DOHH2 (cell line): ENCODE data around the gene ASB13.
A peak's percentile ranks its signal among the peaks of the same experiment; 100 is the strongest.

Experiments used
- H3F3A ChIP-seq: fragments of 200-600 bp; sonication (generic), shearing (Covaris generic); 2 replicates; pipeline ENCODE4 v1.6.0; 2016; ENCODE audit warnings: antibody characterized with exemption, mild to moderate bottlenecking; ENCODE audit not compliant: control insufficient read depth, insufficient read depth
- H3K27ac ChIP-seq: fragments of 200-600 bp; sonication (generic); 2 replicates; pipeline ENCODE4 v1.5.1; 2014; ENCODE audit warnings: low read depth, mild to moderate bottlenecking, low read length, moderate library complexity
- H3K27me3 ChIP-seq: fragments of 200-600 bp; sonication (generic); 2 replicates; pipeline ENCODE4 v1.6.1; 2014; ENCODE audit warnings: mild to moderate bottlenecking, low read length, mixed read lengths; ENCODE audit not compliant: control insufficient read depth
- H3K36me3 ChIP-seq: fragments of 200-600 bp; sonication (generic); 2 replicates; pipeline ENCODE4 v1.6.1; 2014; ENCODE audit warnings: mild to moderate bottlenecking, low read length, moderate library complexity, mixed read lengths; ENCODE audit not compliant: control insufficient read depth
- H3K4me1 ChIP-seq: fragments of 200-600 bp; sonication (generic); 2 replicates; pipeline ENCODE4 v1.6.1; 2014; ENCODE audit warnings: mild to moderate bottlenecking, low read length, mixed read lengths; ENCODE audit not compliant: control insufficient read depth
- H3K4me2 ChIP-seq: fragments of 200-600 bp; sonication (generic); 2 replicates; pipeline ENCODE4 v1.6.0; 2014; ENCODE audit warnings: mild to moderate bottlenecking, low read length, moderate library complexity
- H3K4me3 ChIP-seq: fragments of 200-600 bp; sonication (generic); 2 replicates; pipeline ENCODE4 v1.5.1; 2014; ENCODE audit warnings: mild to moderate bottlenecking, low read length, mixed read lengths
- H3K79me2 ChIP-seq: fragments of 200-600 bp; sonication (generic); 2 replicates; pipeline ENCODE4 v1.6.1; 2014; ENCODE audit warnings: mild to moderate bottlenecking, low read length, mixed read lengths; ENCODE audit not compliant: control insufficient read depth
- H3K9me2 ChIP-seq: fragments of 200-600 bp; sonication (generic); replicated peaks from 2 replicates; pipeline ENCODE4 v1.6.1; 2014; ENCODE audit warnings: mild to moderate bottlenecking, low read length, mixed read lengths; ENCODE audit not compliant: control insufficient read depth
- H3K9me3 ChIP-seq: fragments of 200-600 bp; sonication (generic); 2 replicates; pipeline ENCODE4 v1.6.1; 2014; ENCODE audit warnings: antibody characterized with exemption, low read length, mixed read lengths; ENCODE audit not compliant: control insufficient read depth, insufficient read depth
- H4K20me1 ChIP-seq: fragments of 200-600 bp; sonication (generic); 2 replicates; pipeline ENCODE4 v1.6.0; 2014; ENCODE audit warnings: low read depth, mild to moderate bottlenecking, antibody characterized with exemption, low read length, moderate library complexity; ENCODE audit not compliant: control insufficient read depth, insufficient read depth
- CTCF ChIP-seq: fragments of 200-600 bp; sonication (generic); IDR thresholded peaks from one replicate; pipeline ENCODE4 v1.5.1; 2014; ENCODE audit warnings: antibody characterized with exemption, mild to moderate bottlenecking, low read depth, low read length; ENCODE audit not compliant: poor library complexity, severe bottlenecking
- EZH2phosphoT487 ChIP-seq: fragments of 200-600 bp; sonication (generic); IDR thresholded peaks from 2 replicates; pipeline ENCODE4 v1.6.1; 2017; ENCODE audit warnings: borderline replicate concordance, mild to moderate bottlenecking, antibody characterized with exemption, low read length, moderate library complexity, mixed read lengths

The ASB13 gene

GRCh38 chr10:5691786-5692185, 25.4 kb upstream of the ASB13 start:
- Histone ChIP-seq H3K79me2 (peaks cover 100% of the 10 kb centered on the region), H3K27me3 (no peaks in the 10 kb centered on the region), H3K27ac (peak overlapping the region; percentile 99), H3F3A (peaks cover 63% of the 10 kb centered on the region), H3K9me2 (no peaks in the 10 kb centered on the region), H3K4me1 (peaks cover 54% of the 10 kb centered on the region), H4K20me1 (0 out of 2 replicates have a peak, but pooled peaks cover 4% of the 10 kb centered on the region), H3K4me3 (peak overlapping the region; percentile 78), H3K36me3 (peaks cover 92% of the 10 kb centered on the region), H3K4me2 (peak overlapping the region; percentile 97), H3K9me3 (no peaks in the 10 kb centered on the region)
- no peak for TF ChIP-seq CTCF
- TF ChIP-seq EZH2phosphoT487 = no peak

- peaks cover 89% of the 10 kb centered on the region for H3K36me3 ChIP-seq
- H3K27ac ChIP-seq = peak overlapping the region; percentile 99
- peaks cover 98% of the 10 kb centered on the region for H3K79me2 ChIP-seq
- no peak for TF ChIP-seq CTCF
- TF ChIP-seq EZH2phosphoT487 = no peak
- H3K9me2 ChIP-seq = no peaks in the 10 kb centered on the region
- H3K27me3 ChIP-seq = no peaks in the 10 kb centered on the region
- peaks cover 32% of the 10 kb centered on the region for H3K4me1 ChIP-seq
- H3F3A ChIP-seq = peaks cover 55% of the 10 kb centered on the region
- H3K9me3 ChIP-seq = peaks cover 3% of the 10 kb centered on the region; the same call in 1 of the 2 replicates
- H3K4me3 ChIP-seq = peak overlapping the region; percentile 78
- peak overlapping the region; percentile 97 for H3K4me2 ChIP-seq
- H4K20me1 ChIP-seq = no peaks in the 10 kb centered on the region
Observed at GRCh38 chr10:5688587-5688986, 22.2 kb upstream of the ASB13 start.

- H3K9me3 ChIP-seq = peaks cover 3% of the 10 kb centered on the region; the same call in 1 of the 2 replicates
- peak overlapping the region; percentile 97 for H3K4me2 ChIP-seq
- H3F3A ChIP-seq = peaks cover 34% of the 10 kb centered on the region
- TF ChIP-seq EZH2phosphoT487 = no peak
- TF ChIP-seq CTCF = no peak
- peaks cover 70% of the 10 kb centered on the region for H3K79me2 ChIP-seq
- H3K27ac ChIP-seq = peak overlapping the region; percentile 99
- peaks cover 65% of the 10 kb centered on the region for H3K36me3 ChIP-seq
- H4K20me1 ChIP-seq = no peaks in the 10 kb centered on the region
- H3K4me1 ChIP-seq = peaks cover 44% of the 10 kb centered on the region
- no peaks in the 10 kb centered on the region for H3K9me2 ChIP-seq
- H3K4me3 ChIP-seq = peak overlapping the region; percentile 78
- no peaks in the 10 kb centered on the region for H3K27me3 ChIP-seq
Observed at GRCh38 chr10:5685764-5686240, 19.4 kb upstream of the ASB13 start.
